SU-DHL-6 (cell line): ENCODE data around the gene GALNT14.

ENCODE experiments used
- H2AFZ ChIP-seq: fragments of 200-600 bp; sonication (generic); 2 replicates; pipeline ENCODE4 v1.6.1; 2014; ENCODE audit warnings: low read depth, mild to moderate bottlenecking, moderate library complexity, mixed read lengths, antibody characterized with exemption, low read length; ENCODE audit not compliant: severe bottlenecking
- H3F3A ChIP-seq: fragments of 200-600 bp; shearing (Covaris generic); 2 replicates; pipeline ENCODE4 v1.6.0; 2016; ENCODE audit warnings: antibody characterized with exemption, mild to moderate bottlenecking; ENCODE audit not compliant: insufficient read depth
- H3K27ac ChIP-seq: fragments of 200-600 bp; sonication (generic); 2 replicates; pipeline ENCODE4 v1.5.1; 2016; ENCODE audit warnings: low read depth, mild to moderate bottlenecking, low read length, moderate library complexity, mixed read lengths
- H3K27me3 ChIP-seq: fragments of 200-600 bp; sonication (generic), shearing (Covaris generic); 2 replicates; pipeline ENCODE4 v1.6.0; 2014; ENCODE audit warnings: mild to moderate bottlenecking, low read length
- H3K36me3 ChIP-seq: fragments of 200-600 bp; sonication (generic); 2 replicates; pipeline ENCODE4 v1.6.1; 2014; ENCODE audit warnings: mild to moderate bottlenecking, low read length, mixed read lengths
- H3K4me2 ChIP-seq: fragments of 300-600, 200-600 bp; shearing (Covaris generic), sonication (generic); 2 replicates; pipeline ENCODE4 v1.6.0; 2014; ENCODE audit warnings: low read length, low read depth, mild to moderate bottlenecking; ENCODE audit not compliant: poor library complexity, severe bottlenecking
- H3K4me3 ChIP-seq: fragments of 200-600 bp; sonication (generic); 2 replicates; pipeline ENCODE4 v1.5.1; 2014; ENCODE audit warnings: antibody characterized with exemption, low read length, mild to moderate bottlenecking, mixed read lengths; ENCODE audit not compliant: insufficient read depth, poor library complexity, severe bottlenecking
- H3K79me2 ChIP-seq: fragments of 200-600 bp; sonication (generic); 2 replicates; pipeline ENCODE4 v1.6.1; 2014; ENCODE audit warnings: mild to moderate bottlenecking, low read length, moderate library complexity; ENCODE audit not compliant: insufficient read depth
- H3K9ac ChIP-seq: fragments of 200-600 bp; sonication (generic); 2 replicates; pipeline ENCODE4 v1.7.0; 2014; ENCODE audit warnings: mild to moderate bottlenecking, low read length
- H3K9me2 ChIP-seq: fragments of 200-600 bp; sonication (generic); replicated peaks from 2 replicates; pipeline ENCODE4 v1.6.1; 2014; ENCODE audit warnings: low read length; ENCODE audit not compliant: insufficient read depth
- H3K9me3 ChIP-seq: fragments of 200-600 bp; sonication (generic); 2 replicates; pipeline ENCODE4 v1.6.1; 2014; ENCODE audit warnings: low read length, mixed read lengths; ENCODE audit not compliant: insufficient read depth
- H4K20me1 ChIP-seq: fragments of 200-600 bp; sonication (generic); 2 replicates; pipeline ENCODE4 v1.6.1; 2014; ENCODE audit warnings: low read depth, mild to moderate bottlenecking, antibody characterized with exemption, low read length, moderate library complexity, mixed read lengths
- CTCF ChIP-seq: fragments of 200-600 bp; sonication (generic); IDR thresholded peaks from one replicate; pipeline ENCODE4 v1.5.1; 2017; ENCODE audit warnings: antibody characterized with exemption, mild to moderate bottlenecking, low read length, moderate library complexity; ENCODE audit not compliant: insufficient read depth, poor library complexity, severe bottlenecking
- EZH2phosphoT487 ChIP-seq: fragments of 200-600 bp; sonication (generic), shearing (Covaris generic); conservative IDR thresholded peaks from 2 replicates; pipeline ENCODE4 v1.6.1; 2018; ENCODE audit warnings: mild to moderate bottlenecking, antibody characterized with exemption, low read length, moderate library complexity, mixed read lengths

Gene GALNT14

GRCh38 chr2:31004257-31004656 lies 134.0 kb downstream of the GALNT14 start:
- Histone ChIP-seq H3K36me3 (no peaks in the 10 kb centered on the region), H3K4me3 (no peak overlapping the region), H3K9me2 (no peaks in the 10 kb centered on the region), H3K9ac (no peak overlapping the region), H3K4me2 (no peak overlapping the region), H2AFZ (no peak overlapping the region), H3K79me2 (no peaks in the 10 kb centered on the region), H3K27me3 (no peaks in the 10 kb centered on the region), H4K20me1 (no peaks in the 10 kb centered on the region), H3K27ac (no peak overlapping the region), H3F3A (no peaks in the 10 kb centered on the region), H3K9me3 (no peaks in the 10 kb centered on the region)
- TF ChIP-seq CTCF (no peak), EZH2phosphoT487 (no peak)

GRCh38 chr2:31003749-31004148 lies 134.5 kb downstream of the GALNT14 start:
- Histone ChIP-seq H3K4me3 (no peak overlapping the region), H3K27me3 (no peaks in the 10 kb centered on the region), H4K20me1 (no peaks in the 10 kb centered on the region), H3K9ac (no peak overlapping the region), H3K9me2 (no peaks in the 10 kb centered on the region), H3K79me2 (no peaks in the 10 kb centered on the region), H3K9me3 (no peaks in the 10 kb centered on the region), H3K27ac (no peak overlapping the region), H3K4me2 (no peak overlapping the region), H2AFZ (no peak overlapping the region), H3K36me3 (no peaks in the 10 kb centered on the region), H3F3A (no peaks in the 10 kb centered on the region)
- TF ChIP-seq EZH2phosphoT487 (no peak), CTCF (no peak)

- Histone ChIP-seq H3K27me3 (no peaks in the 10 kb centered on the region), H2AFZ (no peak overlapping the region)
- TF ChIP-seq EZH2phosphoT487: no peak
- TF ChIP-seq CTCF: no peak
Observed at GRCh38 chr2:31002537-31003150, 135.6 kb downstream of the GALNT14 start.

More at GRCh38 chr2:31002537-31003150, 135.6 kb downstream of the GALNT14 start:
- no peak overlapping the region for H3K27ac ChIP-seq
- no peaks in the 10 kb centered on the region for H3F3A ChIP-seq
- H3K36me3 ChIP-seq: no peaks in the 10 kb centered on the region
- no peak overlapping the region for H3K4me3 ChIP-seq
- H3K4me2 ChIP-seq: no peak overlapping the region
- H3K79me2 ChIP-seq: no peaks in the 10 kb centered on the region
- no peaks in the 10 kb centered on the region for H4K20me1 ChIP-seq
- no peaks in the 10 kb centered on the region for H3K9me2 ChIP-seq
- H3K9ac ChIP-seq: no peak overlapping the region
- no peaks in the 10 kb centered on the region for H3K9me3 ChIP-seq
